ENCODE data around the gene HLA-E. TPM values are rescaled to one million over a fixed set of nuclear protein-coding genes. Genes with fewer than 3 reads are reported as not detected.
"Not testable (repeated sequence)": the region's sequence is repeated elsewhere in the genome, so short reads cannot be mapped to it uniquely, and the experiment has no call there.

The HLA-E gene
- total RNA-seq, 1 donor from 2014 or later: 145 TPM

DNA sequence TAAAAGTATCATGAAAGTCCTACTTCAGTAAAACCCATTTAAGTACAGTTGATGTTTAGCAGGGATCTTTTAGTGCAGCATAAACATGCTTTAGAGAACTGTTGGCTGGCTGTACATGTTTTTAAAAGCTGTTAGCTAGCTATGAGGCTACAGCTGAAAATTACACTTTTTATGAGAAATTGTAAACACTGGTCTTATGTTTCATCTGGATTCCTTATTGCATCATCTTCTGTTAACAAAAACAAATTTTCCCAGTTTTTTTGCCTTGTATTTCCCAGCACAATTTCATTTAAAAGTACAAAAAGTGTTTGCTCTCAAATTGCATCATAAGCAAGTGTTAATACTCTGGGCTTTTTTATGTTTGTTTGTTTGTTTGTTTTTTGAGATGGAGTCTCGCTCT lies 18.3 kb upstream of the HLA-E start:
- no peak for DNase-seq
- no peak for ATAC-seq (ENCODE audit: poor library complexity)
- intact Hi-C loops (cut with DNase I): no loop called here

DNA sequence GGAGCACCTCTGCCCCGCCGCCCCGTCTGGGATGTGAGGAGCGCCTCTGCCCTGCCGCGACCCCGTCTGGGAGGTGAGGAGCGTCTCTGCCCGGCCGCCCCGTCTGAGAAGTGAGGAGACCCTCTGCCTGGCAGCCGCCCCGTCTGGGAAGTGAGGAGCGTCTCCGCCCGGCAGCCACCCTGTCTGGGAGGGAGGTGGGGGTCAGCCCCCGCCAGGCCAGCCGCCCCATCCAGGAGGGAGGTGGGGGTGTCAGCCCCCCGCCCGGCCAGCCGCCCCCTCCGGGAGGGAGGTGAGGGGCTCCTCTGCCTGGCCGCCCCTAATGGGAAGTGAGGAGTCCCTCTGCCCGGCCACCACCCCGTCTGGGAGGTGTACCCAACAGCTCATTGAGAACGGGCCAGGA lies 14.2 kb upstream of the HLA-E start:
- intact Hi-C loops (cut with DNase I); DNase-seq; ATAC-seq (ENCODE audit: poor library complexity): not testable (repeated sequence)

DNA sequence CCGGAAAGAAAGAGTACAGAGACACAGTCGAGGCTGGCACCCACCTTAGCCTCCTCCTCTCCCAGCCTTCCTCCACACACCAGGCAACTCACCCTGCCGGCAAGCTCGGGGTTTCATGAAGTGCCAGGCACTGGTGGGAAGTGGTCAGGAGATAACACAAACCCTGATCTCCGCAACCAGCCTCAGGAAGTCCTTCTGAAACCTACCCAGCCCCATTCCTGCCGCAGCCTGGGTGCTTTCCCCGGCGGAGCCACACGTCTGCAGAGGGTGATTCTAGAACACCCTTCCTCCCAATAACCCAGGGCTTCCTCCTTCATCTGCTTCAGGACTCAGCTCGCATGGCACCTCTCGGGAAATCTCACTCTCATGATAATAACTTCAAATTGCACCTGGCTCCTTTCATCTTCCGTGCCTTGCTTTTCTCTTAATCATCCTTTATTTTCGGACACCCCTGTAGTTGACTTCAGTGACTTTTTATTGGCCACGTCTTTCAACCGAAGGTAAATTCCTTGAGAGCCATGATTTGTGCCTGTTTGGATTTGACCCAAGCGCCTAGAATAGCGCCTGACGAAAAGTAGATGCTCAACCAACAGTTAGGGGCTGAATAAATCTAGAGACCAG lies 8.7 kb upstream of the HLA-E start:
- no peak for DNase-seq
- intact Hi-C loops (cut with DNase I): loop anchor here (5.0 kb wide), 2 partner anchors 62 to 117 kb away; no protein-coding TSS in a partner anchor
- no peak for ATAC-seq (ENCODE audit: poor library complexity)

DNA sequence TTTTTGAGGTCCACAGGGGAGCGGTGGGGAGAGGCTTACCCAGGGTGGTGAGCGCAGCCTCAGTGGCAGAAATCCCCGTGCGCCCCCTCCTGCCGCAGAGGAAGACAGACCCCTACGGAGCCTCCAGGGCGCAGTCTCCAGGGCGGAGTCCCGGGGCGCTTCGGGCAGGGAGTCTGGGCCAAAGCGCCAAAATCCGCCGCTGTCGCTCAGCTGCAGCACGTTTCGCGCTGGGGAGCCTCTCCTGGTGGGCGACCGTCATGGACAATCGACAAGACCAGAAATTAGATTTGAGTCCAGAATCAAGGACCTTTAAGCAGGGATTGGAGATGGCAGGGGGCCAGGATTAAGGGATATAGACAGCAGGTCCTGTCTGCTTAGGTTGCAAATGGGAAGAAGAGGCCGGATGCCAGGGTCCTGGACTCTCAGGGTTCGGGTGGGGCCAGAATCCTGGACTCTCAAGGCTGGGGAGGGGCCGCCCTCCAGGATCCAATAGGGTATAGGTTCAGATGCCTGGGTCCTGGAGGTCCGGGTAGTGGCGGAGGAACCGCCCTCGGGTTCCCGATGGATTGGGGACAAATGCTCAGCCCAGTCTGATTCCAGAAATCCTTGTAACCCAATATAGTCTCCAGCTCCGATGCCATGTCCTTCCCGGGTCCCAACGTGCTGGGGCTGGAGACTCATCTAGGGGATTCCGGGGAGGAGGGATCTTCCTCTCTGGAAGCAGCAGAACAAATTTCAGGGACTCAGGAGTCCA lies 7.9 kb upstream of the HLA-E start:
- intact Hi-C loops (cut with DNase I): loop anchor here (5.0 kb wide), 2 partner anchors 61 to 116 kb away; no protein-coding TSS in a partner anchor
- no peak for ATAC-seq (ENCODE audit: poor library complexity)
- DNase-seq: no peak

DNA sequence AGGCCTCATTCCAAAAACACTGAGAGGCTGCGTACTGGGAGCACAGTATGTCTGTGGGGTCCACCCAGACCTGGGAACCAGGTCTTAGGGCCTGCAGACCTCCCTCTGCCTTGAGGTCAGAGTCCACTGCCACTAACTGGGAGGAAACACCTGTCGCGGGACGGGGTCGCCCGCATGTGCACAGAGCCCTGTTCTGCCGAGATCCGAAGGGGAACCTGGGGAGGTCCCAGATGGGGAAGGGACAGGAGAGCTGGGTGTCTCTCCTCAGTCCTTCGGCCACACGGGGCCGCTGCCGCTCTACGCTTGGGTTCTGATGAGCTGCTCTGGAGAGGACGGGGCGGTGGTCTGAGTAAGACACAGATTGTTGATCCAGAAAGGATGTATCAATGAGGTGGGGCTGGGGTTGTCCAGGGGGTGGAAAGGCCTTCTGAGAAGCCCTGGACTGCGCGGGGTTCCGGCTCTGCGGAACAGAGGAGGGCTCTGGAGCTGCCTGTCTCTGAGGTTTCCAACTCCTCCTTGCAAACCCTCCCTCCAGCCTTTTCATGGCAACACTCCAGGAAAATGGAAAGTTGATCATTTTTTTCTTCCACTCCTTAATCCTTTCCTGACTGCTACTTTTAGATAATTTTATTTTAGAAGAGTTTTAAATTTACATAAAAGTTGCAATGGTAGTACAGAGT lies 7.2 kb upstream of the HLA-E start:
- intact Hi-C loops (cut with DNase I): loop anchor here (5.0 kb wide), 2 partner anchors 60 to 115 kb away; no protein-coding TSS in a partner anchor
- ATAC-seq (ENCODE audit: poor library complexity) (peak; percentile 96), DNase-seq (peak; percentile 88)

DNA sequence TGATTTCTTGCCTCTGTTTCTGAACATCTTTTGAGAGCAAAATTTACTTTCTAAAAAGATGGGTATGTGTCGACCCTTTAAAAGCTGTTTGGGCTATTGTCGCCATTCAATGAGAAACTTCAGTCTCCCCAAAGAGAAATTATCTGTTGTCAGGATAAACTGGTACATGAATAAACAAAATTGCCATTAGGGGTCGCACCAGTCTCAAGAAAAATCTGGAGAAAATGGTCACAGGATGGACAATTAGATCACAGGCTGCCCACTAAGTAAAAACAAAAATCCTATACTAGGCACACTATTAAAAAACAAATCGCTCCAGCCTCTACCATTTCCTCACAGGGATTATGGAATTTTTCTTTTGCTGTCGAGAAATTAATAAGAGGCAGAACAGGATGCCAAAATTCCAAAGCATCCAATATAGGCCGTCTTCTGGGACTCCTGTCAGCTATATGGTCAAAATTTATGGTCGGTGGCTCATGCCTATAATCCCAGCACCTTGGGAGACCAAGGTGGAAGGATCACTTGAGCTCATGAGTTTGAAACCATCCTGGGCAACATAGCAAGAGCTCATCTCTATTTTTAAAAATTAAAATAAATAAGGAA lies 5.5 kb upstream of the HLA-E start:
- no peak for DNase-seq
- intact Hi-C loops (cut with DNase I): loop anchor here (5.0 kb wide), 2 partner anchors 59 to 114 kb away; no protein-coding TSS in a partner anchor

DNA sequence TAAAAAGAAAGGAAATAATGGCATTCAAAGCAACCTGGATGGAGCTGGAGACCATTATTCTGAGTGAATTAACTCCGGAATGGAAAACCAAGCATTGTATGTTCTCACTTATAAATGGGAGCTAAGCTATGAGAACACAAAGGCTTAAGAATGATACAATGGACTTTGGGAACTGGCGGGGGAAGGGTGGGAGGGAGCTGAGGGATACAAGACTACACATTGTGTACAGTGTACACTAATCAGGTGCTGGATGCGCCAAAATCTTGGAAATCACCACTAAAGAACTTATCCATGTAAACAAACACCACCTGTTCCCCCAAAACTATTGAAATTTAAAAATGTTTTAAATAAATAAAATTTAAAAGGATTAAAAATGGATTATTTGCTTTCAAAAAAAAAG lies 4.1 kb upstream of the HLA-E start:
- DNase-seq: no peak
- intact Hi-C loops (cut with DNase I): loop anchor here (5.0 kb wide), 1 partner anchor 47 kb away; no protein-coding TSS in a partner anchor
- ATAC-seq (ENCODE audit: poor library complexity): no peak

More for the DNA sequence above, 5.5 kb upstream of the HLA-E start:
- peak; percentile 52 for ATAC-seq (ENCODE audit: poor library complexity)

DNA sequence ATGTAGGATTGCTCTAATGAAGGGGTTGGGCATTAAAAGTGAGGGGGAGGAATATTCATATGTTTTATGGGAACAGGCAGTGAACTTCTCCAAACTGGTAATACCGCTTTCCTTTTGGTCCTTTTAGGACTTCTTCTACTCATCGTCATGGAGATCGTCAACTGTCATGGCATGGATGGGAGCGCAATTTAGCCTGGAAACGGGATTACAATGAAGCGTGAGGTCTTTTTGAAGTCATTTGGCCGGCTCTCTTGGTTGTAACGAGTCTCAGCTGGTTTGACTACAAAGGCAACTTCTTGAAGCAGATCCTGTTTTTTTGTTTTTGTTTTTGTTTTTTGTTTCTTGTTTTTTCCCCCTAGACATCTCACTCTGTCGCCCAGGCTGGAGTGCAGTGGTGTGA lies 1.4 kb upstream of the HLA-E start:
- ATAC-seq (ENCODE audit: poor library complexity): no peak
- intact Hi-C loops (cut with DNase I): loop anchor here (5.0 kb wide), 1 partner anchor 44 kb away; no protein-coding TSS in a partner anchor
- DNase-seq: no peak

DNA sequence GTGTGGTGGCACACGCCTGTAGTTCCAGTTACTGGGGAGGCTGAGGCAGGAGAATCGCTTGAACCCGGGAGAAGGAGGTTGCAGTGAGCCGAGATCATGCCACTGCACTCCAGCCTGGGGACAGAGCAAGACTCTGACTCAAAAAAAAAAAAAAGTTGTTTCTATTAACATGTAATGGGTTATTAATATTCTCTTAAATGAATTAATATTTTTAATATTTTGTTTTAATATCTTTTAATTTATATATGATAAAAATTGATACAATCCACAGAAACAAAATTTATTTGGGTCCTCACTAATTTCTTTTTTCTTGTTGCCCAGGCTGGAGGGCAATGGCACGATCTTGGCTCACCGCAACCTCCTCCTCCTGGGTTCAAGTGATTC lies 620 bp upstream of the HLA-E start:
- not testable (repeated sequence) for ATAC-seq (ENCODE audit: poor library complexity); DNase-seq
- intact Hi-C loops (cut with DNase I): loop anchor here (5.0 kb wide), 1 partner anchor 44 kb away; no protein-coding TSS in a partner anchor

DNA sequence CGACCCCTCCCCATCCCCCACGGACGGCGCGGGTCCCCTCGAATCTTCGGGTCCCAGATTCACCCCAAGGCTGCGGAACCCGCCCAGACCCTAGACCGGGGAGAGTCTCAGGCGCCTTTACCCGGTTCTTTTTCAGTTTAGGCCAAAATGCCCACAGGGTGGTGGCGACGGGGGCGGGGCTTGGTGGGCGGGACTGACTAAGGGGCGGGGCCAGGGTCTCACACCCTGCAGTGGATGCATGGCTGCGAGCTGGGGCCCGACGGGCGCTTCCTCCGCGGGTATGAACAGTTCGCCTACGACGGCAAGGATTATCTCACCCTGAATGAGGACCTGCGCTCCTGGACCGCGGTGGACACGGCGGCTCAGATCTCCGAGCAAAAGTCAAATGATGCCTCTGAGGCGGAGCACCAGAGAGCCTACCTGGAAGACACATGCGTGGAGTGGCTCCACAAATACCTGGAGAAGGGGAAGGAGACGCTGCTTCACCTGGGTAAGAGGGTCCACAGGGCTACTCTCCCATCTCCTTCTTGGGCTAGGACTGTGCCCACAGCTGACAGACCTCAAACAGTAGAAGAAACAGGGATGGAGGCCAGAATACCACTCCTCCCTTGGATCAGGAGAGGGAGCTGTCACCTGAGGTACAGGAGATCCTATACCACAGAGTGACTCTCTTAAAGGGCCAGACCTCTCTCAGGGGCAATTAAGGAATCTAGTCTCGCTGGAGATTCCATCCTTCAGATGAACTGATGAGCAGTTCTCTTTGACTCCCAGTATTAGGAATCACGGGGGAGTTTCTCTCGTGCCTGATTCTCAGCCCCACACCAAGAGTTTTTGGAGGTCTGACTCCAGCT lies 942 bp downstream of the HLA-E start:
- DNase-seq: peak; percentile 80
- peak; percentile 83 for ATAC-seq (ENCODE audit: poor library complexity)
- intact Hi-C loops (cut with DNase I): no loop called here

DNA sequence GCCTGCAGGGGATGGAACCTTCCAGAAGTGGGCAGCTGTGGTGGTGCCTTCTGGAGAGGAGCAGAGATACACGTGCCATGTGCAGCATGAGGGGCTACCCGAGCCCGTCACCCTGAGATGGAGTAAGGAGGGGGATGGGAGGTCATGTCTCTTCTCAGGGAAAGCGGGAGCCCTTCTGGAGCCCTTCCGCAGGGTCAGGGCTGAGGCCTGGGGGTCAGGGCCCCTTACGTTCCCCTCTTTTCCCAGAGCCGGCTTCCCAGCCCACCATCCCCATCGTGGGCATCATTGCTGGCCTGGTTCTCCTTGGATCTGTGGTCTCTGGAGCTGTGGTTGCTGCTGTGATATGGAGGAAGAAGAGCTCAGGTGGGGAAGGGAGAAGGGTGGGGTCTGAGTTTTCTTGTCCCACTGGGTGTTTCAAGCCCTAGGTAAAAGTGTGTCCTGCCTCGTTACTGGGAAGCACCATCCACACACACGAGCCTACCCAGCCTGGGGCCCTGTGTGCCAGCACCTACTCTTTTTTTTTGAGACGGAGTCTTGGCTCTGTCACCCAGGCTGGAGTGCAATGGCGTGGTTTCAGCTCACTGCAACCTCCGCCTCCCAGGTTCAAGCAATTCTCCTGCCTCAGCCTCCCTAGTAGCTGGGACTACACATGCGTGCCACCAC lies 2.1 kb downstream of the HLA-E start:
- ATAC-seq (ENCODE audit: poor library complexity); intact Hi-C loops (cut with DNase I); DNase-seq: not testable (repeated sequence)

DNA sequence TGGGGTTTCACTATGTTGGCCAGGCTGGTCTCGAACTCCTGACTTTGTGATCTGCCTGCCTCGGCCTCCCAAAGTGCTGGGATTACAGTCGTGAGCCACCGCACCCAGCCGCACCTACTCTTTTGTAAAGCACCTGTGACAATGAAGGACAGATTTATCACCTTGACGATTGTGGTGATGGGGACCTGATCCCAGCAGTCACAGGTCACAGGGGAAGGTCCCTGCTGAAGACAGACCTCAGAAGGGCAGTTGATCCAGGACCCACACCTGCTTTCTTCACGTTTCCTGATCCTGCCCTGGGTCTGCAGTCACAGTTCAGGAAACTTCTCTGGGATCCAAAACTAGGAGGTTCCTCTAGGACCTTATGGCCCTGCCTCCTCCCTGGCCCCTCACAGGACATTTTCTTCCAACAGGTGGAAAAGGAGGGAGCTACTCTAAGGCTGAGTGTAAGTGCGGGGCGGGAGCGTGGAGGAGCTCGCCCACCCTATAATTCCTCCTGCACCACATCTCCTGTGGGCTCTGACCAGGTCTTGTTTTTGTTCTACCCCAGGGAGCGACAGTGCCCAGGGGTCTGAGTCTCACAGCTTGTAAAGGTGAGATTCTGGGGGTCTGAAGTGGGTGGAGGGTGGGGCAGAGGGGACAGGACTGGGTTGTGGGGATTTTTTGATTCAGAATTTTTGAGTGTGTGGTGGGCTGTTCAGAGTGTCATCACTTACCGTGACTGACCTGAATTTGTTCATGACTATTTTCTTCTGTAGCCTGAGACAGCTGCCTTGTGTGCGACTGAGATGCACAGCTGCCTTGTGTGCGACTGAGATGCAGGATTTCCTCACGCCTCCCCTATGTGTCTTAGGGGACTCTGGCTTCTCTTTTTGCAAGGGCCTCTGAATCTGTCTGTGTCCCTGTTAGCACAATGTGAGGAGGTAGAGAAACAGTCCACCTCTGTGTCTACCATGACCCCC lies 3.0 kb downstream of the HLA-E start:
- intact Hi-C loops (cut with DNase I): no loop called here
- DNase-seq: no peak
- no peak for ATAC-seq (ENCODE audit: poor library complexity)

DNA sequence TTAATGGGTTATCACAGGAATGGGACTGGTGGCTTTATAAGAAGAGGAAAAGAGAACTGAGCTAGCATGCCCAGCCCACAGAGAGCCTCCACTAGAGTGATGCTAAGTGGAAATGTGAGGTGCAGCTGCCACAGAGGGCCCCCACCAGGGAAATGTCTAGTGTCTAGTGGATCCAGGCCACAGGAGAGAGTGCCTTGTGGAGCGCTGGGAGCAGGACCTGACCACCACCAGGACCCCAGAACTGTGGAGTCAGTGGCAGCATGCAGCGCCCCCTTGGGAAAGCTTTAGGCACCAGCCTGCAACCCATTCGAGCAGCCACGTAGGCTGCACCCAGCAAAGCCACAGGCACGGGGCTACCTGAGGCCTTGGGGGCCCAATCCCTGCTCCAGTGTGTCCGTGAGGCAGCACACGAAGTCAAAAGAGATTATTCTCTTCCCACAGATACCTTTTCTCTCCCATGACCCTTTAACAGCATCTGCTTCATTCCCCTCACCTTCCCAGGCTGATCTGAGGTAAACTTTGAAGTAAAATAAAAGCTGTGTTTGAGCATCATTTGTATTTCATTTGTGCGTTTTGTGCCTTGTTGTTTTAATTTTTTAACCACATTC lies 4.4 kb downstream of the HLA-E start:
- no peak for DNase-seq

DNA sequence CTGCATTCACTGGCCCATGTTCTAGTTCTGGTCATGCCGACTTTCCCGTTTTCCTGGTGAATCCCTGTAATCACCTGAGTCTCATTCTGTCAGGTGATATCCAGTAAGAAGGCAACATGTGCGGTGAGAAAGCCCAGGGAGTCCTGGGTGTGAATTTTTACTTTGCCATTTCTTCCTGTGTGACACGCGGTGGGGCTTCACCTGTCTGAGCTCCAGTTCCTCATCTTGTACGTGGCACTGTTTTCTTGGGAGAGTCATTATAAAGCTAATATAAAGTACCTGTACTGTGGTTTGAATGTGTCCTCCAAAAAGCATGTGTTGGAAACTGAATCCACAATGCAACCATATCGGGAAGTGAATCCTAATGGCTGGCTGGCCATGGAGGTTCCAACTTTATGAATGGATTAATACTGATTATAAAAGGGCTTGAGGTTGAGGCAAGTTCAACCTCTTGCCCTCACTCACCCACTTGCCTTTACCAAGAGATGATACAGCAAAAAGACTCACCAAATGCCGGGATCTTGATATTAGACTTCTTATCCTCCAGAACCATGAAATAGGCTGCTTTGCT lies 5.1 kb downstream of the HLA-E start:
- ATAC-seq (ENCODE audit: poor library complexity) (no peak), DNase-seq (no peak)
- intact Hi-C loops (cut with DNase I): no loop called here

More for the DNA sequence above, 4.4 kb downstream of the HLA-E start:
- intact Hi-C loops (cut with DNase I): no loop called here
- no peak for ATAC-seq (ENCODE audit: poor library complexity)

DNA sequence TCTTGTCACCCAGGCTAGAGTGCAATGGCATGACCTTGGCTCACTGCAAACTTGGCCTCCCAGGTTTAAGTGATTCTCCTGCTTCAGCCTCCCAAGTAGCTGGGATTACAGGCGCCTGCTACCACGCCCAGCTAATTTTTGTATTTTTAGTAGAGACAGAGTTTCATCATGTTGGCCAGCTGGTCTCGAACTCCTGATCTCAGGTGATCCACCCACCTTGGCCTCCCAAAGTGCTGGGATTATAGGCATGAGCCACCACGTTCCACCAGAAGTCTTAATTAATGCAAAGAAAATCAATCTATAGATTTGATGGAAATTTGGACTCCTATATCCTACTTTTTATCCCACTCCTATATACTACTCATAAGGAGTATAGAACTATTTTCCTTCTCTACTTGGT lies 5.8 kb downstream of the HLA-E start:
- ATAC-seq (ENCODE audit: poor library complexity); DNase-seq; intact Hi-C loops (cut with DNase I): not testable (repeated sequence)

DNA sequence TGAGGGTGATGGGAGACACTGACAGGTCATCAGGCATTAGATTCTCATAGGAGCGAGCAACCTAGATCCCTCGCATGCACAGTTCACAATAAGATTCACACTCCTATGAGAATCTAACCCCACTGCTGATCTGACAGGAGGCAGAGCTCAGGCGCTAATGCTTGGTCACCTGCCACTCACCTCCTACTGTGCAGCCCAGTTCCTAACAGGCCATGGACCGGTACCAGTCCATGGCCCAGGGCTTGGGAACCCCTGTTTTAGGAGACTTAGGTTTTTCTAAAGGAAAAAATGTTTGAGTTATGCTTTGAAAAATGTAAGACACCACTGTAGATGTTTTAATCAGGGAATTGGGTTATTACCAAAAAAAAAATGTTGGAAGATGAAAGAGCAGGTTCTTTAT lies 6.7 kb downstream of the HLA-E start:
- ATAC-seq (ENCODE audit: poor library complexity) (no peak), DNase-seq (no peak)
- intact Hi-C loops (cut with DNase I): no loop called here

Measured in Right ventricle myocardium superior (tissue), 1 donor.